B cell (primary cell): ENCODE measurements around the gene CHMP6. TPM values are rescaled to one million over a fixed set of nuclear protein-coding genes. Genes with fewer than 3 reads are reported as not detected.

Experiments
- ATAC-seq: fragments of 200-7000 bp; cut with Tn5 transposase; one replicate; pipeline ENCODE4 v1.10.0; 2021; ENCODE audit warnings: low read depth, mild to moderate bottlenecking, moderate number of reproducible peaks, moderate library complexity
- CTCF ChIA-PET: fragments of 350-600 bp; sonication (Branson Sonifier 250); formaldehyde crosslinking; loops from one replicate; lab custom pipeline; 2021; ENCODE audit warnings: antibody characterized with exemption, inconsistent platforms; lab: Charles Lee
- POLR2A ChIA-PET: fragments of 350-600 bp; sonication (Branson Sonifier 250); formaldehyde crosslinking; loops from one replicate; lab custom pipeline; 2021; ENCODE audit warnings: antibody characterized with exemption; lab: Charles Lee
- DNase-seq: peaks from one replicate; pipeline ENCODE4 v3.0.0; 2013
- H2AFZ ChIP-seq: 2 replicates; pipeline ENCODE4 v1.6.1; 2012; ENCODE audit warnings: mild to moderate bottlenecking, low read depth, low read length; ENCODE audit not compliant: insufficient read depth, poor library complexity, severe bottlenecking
- H3K27ac ChIP-seq, 2 donors: 1 replicate in 1 of 2; 2 replicates in 1 of 2; pipeline ENCODE4 v1.5.1; 2012 to 2013; ENCODE audit warnings: low read length in 2 of 2, mild to moderate bottlenecking in 2 of 2, moderate library complexity in 1 of 2
- H3K27me3 ChIP-seq, 4 experiments: fragments of 200-600 bp in 1 of 4; sonication (generic) in 1 of 4; replicated peaks in 1 of 4; 1 replicate in 2 of 4; 2 replicates in 2 of 4; pipeline versions ENCODE4 v1.6.1 to v1.7.0; 2013 to 2016; ENCODE audit warnings: low read length in 3 of 4, mild to moderate bottlenecking in 2 of 4, mixed read lengths in 1 of 4, moderate library complexity in 1 of 4; ENCODE audit not compliant: insufficient read depth in 4 of 4, control insufficient read depth in 3 of 4; ENCODE audit errors: control extremely low read depth in 1 of 4
- H3K36me3 ChIP-seq, 2 experiments: replicated peaks in 1 of 2; 1 replicate in 1 of 2; 2 replicates in 1 of 2; pipeline versions ENCODE4 v1.6.1 to v1.7.1; 2013; ENCODE audit warnings: low read length in 1 of 2; ENCODE audit not compliant: insufficient read depth in 2 of 2, control insufficient read depth in 1 of 2; ENCODE audit errors: control extremely low read depth in 1 of 2, extremely low read depth in 1 of 2
- H3K4me1 ChIP-seq, 2 donors: fragments of 200-600 bp in 1 of 2; sonication (generic) in 1 of 2; 1 replicate in 1 of 2; 2 replicates in 1 of 2; pipeline versions ENCODE4 v1.5.1 to v1.6.1; 2013 to 2017; ENCODE audit warnings: low read length in 2 of 2; ENCODE audit not compliant: control insufficient read depth in 2 of 2, insufficient read depth in 2 of 2
- H3K4me2 ChIP-seq: replicated peaks from 2 replicates; pipeline ENCODE3; 2012; ENCODE audit warnings: mild to moderate bottlenecking, low read depth, low read length; ENCODE audit not compliant: poor library complexity, severe bottlenecking
- H3K4me3 ChIP-seq, 5 experiments: fragments of 200-600 bp in 1 of 5; sonication (generic) in 1 of 5; 1 replicate in 3 of 5; 2 replicates in 2 of 5; pipeline versions ENCODE4 v1.5.1 to v1.7.0; 2011 to 2016; ENCODE audit warnings: low read length in 4 of 5, mild to moderate bottlenecking in 4 of 5, low read depth in 2 of 5, control low read depth in 1 of 5, moderate library complexity in 1 of 5; ENCODE audit not compliant: insufficient read depth in 1 of 5; ENCODE audit errors: control extremely low read depth in 1 of 5, extremely low read depth in 1 of 5
- H3K79me2 ChIP-seq: fragments of 200-600 bp; sonication (generic); one replicate; pipeline ENCODE4 v1.6.0; 2016; ENCODE audit warnings: low read length; ENCODE audit not compliant: control insufficient read depth, insufficient read depth
- H3K9ac ChIP-seq: fragments of 200-600 bp; sonication (generic); 2 replicates; pipeline ENCODE4 v1.6.1; 2017; ENCODE audit warnings: mild to moderate bottlenecking, low read length, moderate library complexity
- H3K9me3 ChIP-seq, 3 donors: one replicate each; pipeline versions ENCODE4 v1.6.1 to v1.7.1; 2013; ENCODE audit warnings: low read length in 2 of 3; ENCODE audit not compliant: control insufficient read depth in 2 of 3, insufficient read depth in 1 of 3; ENCODE audit errors: control extremely low read depth in 1 of 3
- H4K20me1 ChIP-seq: 2 replicates; pipeline ENCODE4 v1.6.0; 2012; ENCODE audit warnings: mild to moderate bottlenecking, low read length; ENCODE audit not compliant: insufficient read depth, control insufficient read depth, poor library complexity, severe bottlenecking
- H3K27ac Mint-ChIP-seq: one replicate; pipeline ENCODE4 v1.8.0; 2021; ENCODE audit warnings: mixed read lengths
- H3K27me3 Mint-ChIP-seq: one replicate; pipeline ENCODE4 v1.8.0; 2021; ENCODE audit warnings: mixed read lengths
- H3K4me1 Mint-ChIP-seq: one replicate; pipeline ENCODE4 v1.8.0; 2021; ENCODE audit warnings: mixed read lengths
- H3K4me3 Mint-ChIP-seq: one replicate; pipeline ENCODE4 v1.8.0; 2021; ENCODE audit warnings: mixed read lengths
- H3K9me3 Mint-ChIP-seq: one replicate; pipeline ENCODE4 v1.8.0; 2022; ENCODE audit warnings: mixed read lengths; ENCODE audit not compliant: insufficient read depth
- CTCF ChIP-seq: fragments of 200-600 bp; IDR thresholded peaks from one replicate; pipeline ENCODE4 v1.8.0; 2022; ENCODE audit warnings: antibody characterized with exemption, mild to moderate bottlenecking
- EZH2 ChIP-seq: IDR thresholded peaks from 2 replicates; pipeline ENCODE4 v1.6.1; 2012; ENCODE audit warnings: borderline replicate concordance, low read depth, mild to moderate bottlenecking, moderate library complexity, low read length; ENCODE audit not compliant: insufficient read depth, poor library complexity, severe bottlenecking
- WGBS: methylation state at CpG from one replicate; pipeline ENCODE4 v1.1.5; 2013; ENCODE audit warnings: missing lambda C conversion rate; ENCODE audit not compliant: insufficient coverage; 5-methylcytosine and 5-hydroxymethylcytosine counted together
- intact Hi-C: fragments of 100-400 bp; cut with micrococcal nuclease; formaldehyde crosslinking; loops from one replicate; pipeline ENCODE4 v1.10.0; 2022
- polyA plus RNA-seq: library from polyadenylated mRNA; depleted of rRNA; stranded (reverse); fragments of >200 nt; gene quantifications from 2 replicates; pipeline ENCODE4 v1.2.3, GENCODE V29; 2012
- total RNA-seq, 2 donors: library from RNA; stranded (reverse); fragments of 120-200 nt in 1 of 2; gene quantifications; 1 replicate in 1 of 2; 2 replicates in 1 of 2; pipeline versions ENCODE4 v1.2.3 to v1.2.4, GENCODE V29; 2013 to 2022

Gene CHMP6
- total and polyA plus RNA-seq, 2 donors (not counting 1 experiment from before 2014, with no cell fraction given) = 21.2 to 46.2 TPM

- Mint-ChIP-seq H3K27ac (no peak overlapping the region), H3K4me3 (no peak overlapping the region)
- POLR2A ChIA-PET = no interaction called here
Observed at GRCh38 chr17:80961541-80962330, 29.9 kb upstream of the CHMP6 start.

More at GRCh38 chr17:80961541-80962330, 29.9 kb upstream of the CHMP6 start:
- Histone ChIP-seq H2AFZ (no peak overlapping the region), H3K36me3 (peaks cover 0 to 2% of the 10 kb centered on the region in 2 experiments), H3K27me3 (no peaks in the 10 kb centered on the region), H4K20me1 (no peaks in the 10 kb centered on the region), H3K4me2 (no peak overlapping the region), H3K9ac (no peak overlapping the region), H3K9me3 (no peaks in the 10 kb centered on the region), H3K4me1 (peaks cover under 1 to 10% of the 10 kb centered on the region in 2 donors), H3K27ac (no peak overlapping the region), H3K79me2 (no peaks in the 10 kb centered on the region), H3K4me3 (no peak overlapping the region)
- H3K9me3 Mint-ChIP-seq = no peaks in the 10 kb centered on the region
- CTCF ChIA-PET = interaction anchor here (1.2 kb wide), 1 partner anchor 8 kb away, joined by 3 read pairs; no protein-coding TSS in a partner anchor
- TF ChIP-seq CTCF (no peak), EZH2 (no peak)
- 93% methylated on average over 21 of the region's 21 CpGs for WGBS
- H3K27me3 Mint-ChIP-seq = no peaks in the 10 kb centered on the region
- intact Hi-C loops = no loop called here
- DNase-seq (no peak), ATAC-seq (no peak)
- no peaks in the 10 kb centered on the region for H3K4me1 Mint-ChIP-seq
